Activated CD4-positive, alpha-beta T cell treated with anti-CD3 and anti-CD28 coated beads for 24 hours (primary cell): ENCODE results near the gene SLC13A3.

ENCODE experiments used
- DNase-seq, 2 donors: peaks; one replicate each; pipeline ENCODE4 v3.0.0-alpha.2; 2020; ENCODE audit warnings: low read depth in 2 of 2

The SLC13A3 gene

DNA sequence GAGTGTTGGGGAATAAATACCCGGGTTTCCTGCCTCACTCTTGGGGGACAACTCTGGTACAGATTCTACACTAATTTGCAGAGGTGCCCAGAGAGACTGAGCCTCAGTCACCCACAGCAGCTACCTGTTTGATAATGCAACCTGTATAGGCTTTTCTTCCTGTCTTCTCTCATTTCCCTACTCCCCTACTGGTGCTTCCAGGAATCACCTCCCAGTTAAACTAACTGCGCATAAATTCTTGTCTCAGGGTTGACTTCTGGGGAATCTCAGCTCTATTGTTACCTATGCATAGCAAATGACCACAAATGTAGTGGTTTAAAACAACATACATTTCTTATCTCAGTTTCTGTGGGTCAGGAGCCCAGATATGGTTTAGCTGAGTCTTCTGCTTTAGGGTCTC, 112.1 kb downstream of the SLC13A3 start:
- no peak for DNase-seq

DNA sequence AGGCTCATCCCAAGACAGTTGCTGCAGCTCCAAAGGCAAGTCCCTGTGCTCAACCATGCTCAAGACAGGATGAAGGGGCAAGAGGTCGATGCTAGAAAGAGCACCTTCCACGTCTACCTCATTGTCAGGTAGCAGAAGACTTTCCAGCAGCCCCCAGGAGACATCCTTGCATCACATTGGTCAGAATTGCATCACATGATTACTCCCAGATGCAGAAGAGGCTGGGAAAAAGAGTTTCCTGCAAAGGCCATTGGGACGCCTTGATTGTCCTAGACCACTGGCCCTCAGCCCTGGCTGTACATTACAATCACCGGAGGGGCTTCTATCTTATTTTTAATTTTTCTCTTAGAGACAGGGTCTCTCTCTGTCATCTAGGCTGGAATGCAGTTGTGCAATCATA, 120.6 kb downstream of the SLC13A3 start:
- no peak for DNase-seq

DNA sequence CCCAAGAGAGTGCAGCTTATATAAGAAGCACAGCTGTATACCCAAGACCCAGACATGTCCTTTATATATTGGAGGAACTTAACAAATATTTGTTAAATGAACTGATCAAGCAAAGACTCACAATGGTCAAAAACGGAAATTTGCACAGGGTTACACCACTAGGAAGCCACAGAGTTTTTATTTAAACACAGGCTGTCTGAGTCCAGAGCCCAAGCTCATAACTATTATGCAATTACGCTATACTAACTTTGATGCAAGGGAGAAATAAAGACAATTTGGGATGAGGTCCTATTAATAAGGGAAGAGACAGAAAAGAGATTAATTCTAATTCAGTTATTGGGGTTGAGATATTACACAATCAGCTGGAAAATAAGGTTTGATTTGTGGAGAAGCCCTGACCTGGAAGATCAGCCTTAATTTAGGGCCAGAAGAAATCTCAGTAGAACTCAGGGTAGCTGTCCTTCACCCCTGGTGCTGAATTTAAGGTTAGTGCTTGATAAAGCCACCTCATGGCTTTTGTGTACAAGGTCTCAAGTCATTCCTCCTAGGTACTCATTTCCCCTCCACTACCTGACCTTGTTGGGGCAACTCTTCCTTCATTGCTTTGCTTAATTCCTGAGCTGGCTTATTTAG, 127.4 kb downstream of the SLC13A3 start:
- no peak for DNase-seq

DNA sequence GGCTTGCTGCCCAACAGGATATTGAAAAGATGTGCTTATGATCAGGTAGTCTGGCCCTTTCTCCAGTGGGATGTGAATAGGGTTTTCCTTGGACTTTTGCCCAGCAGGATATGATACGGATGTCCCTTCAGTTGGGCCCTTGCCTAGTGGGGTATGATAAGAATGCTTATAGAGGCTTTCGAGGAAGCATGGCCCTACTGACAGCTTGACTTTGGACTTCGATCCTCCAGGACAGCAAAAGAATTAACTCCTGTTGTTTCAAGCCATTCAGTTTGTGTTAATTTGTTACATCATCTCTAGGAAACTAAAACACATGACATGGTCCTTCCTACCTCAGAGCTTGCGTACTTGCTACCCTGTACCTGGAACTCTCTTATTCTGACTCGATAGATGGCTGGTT, 128.2 kb downstream of the SLC13A3 start:
- no peak for DNase-seq

DNA sequence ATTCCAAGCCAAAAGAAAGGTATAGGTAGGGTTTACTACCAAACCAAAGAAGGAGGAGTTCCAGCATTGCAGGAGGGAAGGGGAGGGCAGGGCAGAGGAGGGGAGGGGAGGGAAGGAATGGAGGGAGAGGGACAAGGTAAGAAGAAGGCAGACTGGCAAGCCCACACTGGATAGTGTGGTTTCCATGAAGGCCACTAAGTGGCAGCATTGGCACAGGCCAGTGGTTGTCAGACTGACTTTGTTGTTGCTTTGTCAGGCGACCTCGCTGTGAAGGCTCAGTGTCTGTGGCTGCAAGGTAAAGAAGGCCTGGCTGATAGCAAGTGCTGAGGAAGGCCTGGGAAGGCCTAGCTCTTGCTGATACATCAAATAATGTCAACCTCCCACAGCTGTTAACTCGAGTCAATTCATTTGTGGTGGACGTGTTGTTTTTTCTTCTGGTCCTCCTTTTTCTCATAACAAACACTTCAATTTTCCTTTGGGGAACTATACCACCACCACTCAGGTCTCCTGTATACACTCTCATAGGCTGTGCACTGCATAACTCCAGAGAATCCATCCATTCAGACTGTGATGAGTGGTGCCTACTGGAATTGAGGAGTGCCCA, 130.2 kb downstream of the SLC13A3 start:
- peak in 1 of 2 donors; percentile 10 for DNase-seq

DNA sequence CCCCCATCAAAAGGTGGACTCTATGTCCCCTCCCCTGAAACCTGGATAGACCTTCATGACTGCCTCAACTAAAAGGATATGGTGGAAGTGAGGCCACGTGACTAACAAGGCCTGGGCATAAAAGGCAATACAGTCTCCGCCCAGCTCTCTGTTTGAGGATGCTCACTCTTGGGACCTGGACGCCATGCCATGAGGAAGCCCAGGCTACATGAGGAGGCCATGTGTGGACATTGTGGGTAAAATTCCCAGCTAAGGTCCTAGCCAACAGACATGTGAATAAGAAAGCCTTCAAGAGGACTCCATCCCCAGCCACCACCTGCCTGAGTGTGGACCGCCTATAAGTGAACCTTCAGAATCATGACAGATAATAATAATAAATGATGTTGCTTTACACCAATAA, 130.7 kb downstream of the SLC13A3 start:
- DNase-seq, result no peak

DNA sequence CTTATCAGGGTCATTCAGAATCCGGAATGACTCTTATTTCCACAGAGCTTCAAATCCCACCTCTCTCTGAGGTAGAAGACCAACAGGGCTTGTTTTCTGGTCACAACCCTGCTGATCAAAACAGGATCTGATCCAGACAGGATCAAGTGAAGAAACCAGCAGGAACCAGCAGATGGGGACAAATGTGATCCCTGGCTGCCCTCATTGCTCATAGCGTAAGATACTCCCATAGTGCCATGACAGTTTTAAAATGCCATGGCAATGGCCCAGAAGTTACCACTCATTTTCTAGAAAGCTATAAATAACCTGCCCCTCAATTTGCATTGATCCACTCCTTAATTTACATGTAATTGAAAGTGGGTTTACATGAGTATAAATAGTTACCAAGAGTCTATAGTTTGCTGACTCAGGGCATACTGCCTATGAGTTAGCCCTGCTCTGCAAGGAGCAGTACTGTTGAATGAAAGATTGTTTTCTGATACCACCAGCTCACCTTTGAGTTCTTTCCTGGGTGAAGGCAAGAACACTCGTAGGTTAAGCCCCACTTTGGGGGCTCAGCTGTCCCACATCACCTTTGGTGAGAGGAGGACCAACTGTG, 131.7 kb downstream of the SLC13A3 start:
- no peak for DNase-seq

DNA sequence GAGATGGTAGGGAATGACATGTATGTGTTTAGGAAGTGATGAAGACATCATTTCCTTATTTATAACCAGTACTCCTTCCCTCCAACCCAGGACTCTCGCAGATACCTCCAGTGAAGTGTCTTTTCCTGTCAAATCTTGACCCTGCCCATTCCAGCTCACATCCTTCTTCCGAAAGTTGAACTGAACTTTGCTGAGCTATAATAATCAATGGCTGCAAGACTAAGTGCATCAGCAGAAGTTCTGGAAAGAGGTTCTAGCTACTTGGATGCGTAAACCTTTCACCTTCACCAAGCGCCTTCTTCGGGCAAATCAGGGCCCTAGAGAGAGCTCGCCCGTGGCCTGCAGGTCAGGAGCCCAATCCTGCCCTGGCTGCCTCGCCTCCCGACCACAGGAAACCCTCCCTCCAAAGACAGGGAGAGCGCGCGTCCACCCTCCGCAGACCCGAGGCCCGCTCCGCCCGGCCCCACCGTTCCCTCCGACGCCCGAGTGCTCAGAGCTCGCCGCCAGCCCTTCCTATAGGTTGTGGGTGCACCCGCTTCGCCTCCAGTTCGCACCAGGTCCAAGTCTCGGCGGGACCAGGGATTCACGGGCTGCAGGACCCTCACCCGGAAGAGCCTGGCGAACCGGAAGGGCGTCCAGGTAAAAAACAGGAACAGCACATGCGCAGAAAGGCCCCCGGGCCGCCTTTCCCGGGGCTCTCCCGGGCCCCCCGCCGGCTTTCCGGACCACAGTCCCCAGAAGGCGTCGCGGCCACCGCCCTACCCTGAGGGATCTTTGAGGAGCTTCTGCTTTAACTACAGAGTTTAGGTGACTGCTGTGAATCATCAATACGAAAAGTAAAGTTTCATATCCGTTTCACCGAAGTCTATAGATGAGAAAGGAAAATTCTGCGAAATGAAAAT, 138.1 kb downstream of the SLC13A3 start, which contains the start of gene ZNF334:
TSS of gene ZNF334 (minus strand) at position 617 of the 902 bp plus-strand sequence. CDS start 1,457 bp downstream, outside the sequence.
- DNase-seq, result peak; percentile 24 to 37

DNA sequence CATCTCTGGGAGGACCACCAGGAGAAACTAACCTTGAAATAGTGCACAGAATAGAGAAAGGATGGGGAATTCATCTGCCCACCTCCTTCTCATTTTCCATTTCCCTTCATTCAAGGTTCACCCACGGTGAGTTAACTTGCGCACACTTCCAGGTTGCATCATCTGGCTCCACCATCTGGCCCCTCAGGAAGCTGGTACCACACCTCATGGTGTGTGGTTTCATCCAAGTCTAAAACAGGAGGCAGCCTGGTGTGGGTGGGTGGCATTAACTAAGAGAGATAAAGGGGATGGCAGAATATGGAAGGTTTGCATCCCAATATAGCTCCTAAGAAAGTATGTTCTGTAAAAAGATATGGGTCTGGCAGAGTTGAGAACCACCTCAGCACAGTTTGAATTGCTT, 141.7 kb downstream of the SLC13A3 start:
- no peak for DNase-seq
